OCI-LY7 (cell line): ENCODE results near the gene NKAPL.

Source experiments
- EZH2phosphoT487 ChIP-seq: fragments of 200-600 bp; sonication (generic); IDR thresholded peaks from 2 replicates; pipeline ENCODE4 v1.6.1; 2018; ENCODE audit warnings: low read depth, borderline replicate concordance, mild to moderate bottlenecking, mixed run types, antibody characterized with exemption, low read length, moderate library complexity, mixed read lengths
- TF ChIP-seq, protein P1 (sequence below): fragments of 200-600 bp; sonication (generic); conservative IDR thresholded peaks from 2 replicates; pipeline ENCODE4 v1.5.1; 2014; ENCODE audit warnings: mild to moderate bottlenecking, antibody characterized with exemption, low read length, moderate library complexity, mixed read lengths

DNA sequence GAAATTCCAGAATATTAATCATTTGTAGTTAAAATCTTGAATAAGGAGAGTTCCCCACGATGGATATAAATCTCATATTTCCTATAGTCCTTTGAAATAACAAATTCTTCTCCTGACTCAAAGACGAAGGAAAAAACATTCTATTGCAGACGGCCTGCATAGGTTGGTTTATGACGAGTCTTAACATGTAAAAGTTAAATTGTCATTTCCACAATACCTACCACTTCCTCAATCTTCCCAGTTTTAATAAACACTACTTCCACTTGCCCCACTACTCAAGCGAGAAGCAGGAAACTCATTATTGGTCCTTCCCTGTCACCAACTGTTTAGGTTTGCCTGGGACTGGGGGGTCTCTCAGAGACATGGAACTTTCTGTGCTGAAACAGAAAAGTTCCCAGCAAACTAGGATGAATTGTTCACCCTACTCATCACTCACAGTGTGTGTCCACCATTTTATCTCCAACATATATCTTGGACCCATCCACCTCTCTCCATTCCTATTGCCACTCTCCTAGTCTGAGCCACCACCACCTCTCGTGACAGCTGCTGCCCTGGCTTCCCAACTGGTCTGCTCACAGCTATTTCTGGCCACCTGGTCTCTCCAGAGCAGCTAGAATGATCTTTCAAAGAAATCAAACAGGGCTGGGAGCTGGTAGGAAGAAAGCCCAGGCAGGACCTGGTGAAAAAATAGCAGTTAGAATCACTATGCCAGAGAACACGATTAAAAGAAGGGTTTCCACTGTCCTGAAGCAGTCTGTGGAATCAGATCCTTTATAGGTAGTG lies 49.2 kb upstream of the NKAPL start:
- TF ChIP-seq, protein P1, sequence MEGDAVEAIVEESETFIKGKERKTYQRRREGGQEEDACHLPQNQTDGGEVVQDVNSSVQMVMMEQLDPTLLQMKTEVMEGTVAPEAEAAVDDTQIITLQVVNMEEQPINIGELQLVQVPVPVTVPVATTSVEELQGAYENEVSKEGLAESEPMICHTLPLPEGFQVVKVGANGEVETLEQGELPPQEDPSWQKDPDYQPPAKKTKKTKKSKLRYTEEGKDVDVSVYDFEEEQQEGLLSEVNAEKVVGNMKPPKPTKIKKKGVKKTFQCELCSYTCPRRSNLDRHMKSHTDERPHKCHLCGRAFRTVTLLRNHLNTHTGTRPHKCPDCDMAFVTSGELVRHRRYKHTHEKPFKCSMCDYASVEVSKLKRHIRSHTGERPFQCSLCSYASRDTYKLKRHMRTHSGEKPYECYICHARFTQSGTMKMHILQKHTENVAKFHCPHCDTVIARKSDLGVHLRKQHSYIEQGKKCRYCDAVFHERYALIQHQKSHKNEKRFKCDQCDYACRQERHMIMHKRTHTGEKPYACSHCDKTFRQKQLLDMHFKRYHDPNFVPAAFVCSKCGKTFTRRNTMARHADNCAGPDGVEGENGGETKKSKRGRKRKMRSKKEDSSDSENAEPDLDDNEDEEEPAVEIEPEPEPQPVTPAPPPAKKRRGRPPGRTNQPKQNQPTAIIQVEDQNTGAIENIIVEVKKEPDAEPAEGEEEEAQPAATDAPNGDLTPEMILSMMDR: no peak
- no peak for TF ChIP-seq EZH2phosphoT487
